HepG2 (cell line): ENCODE data around the gene LRFN2. TPM values are rescaled to one million over a fixed set of nuclear protein-coding genes. Genes with fewer than 3 reads are reported as not detected.

Experiments
- ATAC-seq: fragments of 200-7000 bp; cut with Tn5 transposase; 3 replicates; pipeline ENCODE4 v1.9.1; 2020; ENCODE audit warnings: mild to moderate bottlenecking, moderate library complexity
- BruUV-seq: library from RNA; stranded (reverse); fragments of 400-500 nt; replicated peaks from 2 replicates; lab custom pipeline; 2021; lab: Mats Ljungman, UMichigan
- CTCF ChIA-PET: fragments of 300-600 bp; formaldehyde crosslinking; extraction: SDS; loops from one replicate; lab custom pipeline; 2021; ENCODE audit warnings: low total read pairs, inconsistent platforms, low intra/inter-chr PET ratio; lab: Yijun Ruan, JAX
- POLR2A ChIA-PET: fragments of 350-600 bp; sonication (Branson Sonifier 250); formaldehyde crosslinking; loops from one replicate; lab custom pipeline; 2020; ENCODE audit warnings: antibody characterized with exemption, inconsistent platforms; lab: Yijun Ruan, JAX
- DNase-seq: peaks from one replicate; pipeline ENCODE4 v3.0.0-alpha.2; 2015; ENCODE audit warnings: low spot score
- FAIRE-seq: peaks from 3 replicates; lab custom pipeline; 2011; peaks lifted over from hg19 to GRCh38; lab: Jason Lieb, UNC
- H2AFZ ChIP-seq: one replicate; pipeline ENCODE4 v1.6.1; 2011; ENCODE audit warnings: low read length, inconsistent platforms
- H3K27ac ChIP-seq: fragments of 300-600 bp; 3 replicates; pipeline ENCODE4 v1.8.0; 2011; ENCODE audit warnings: mixed run types, mild to moderate bottlenecking, mixed read lengths, low read length, inconsistent platforms; ENCODE audit not compliant: insufficient read depth; ENCODE audit errors: extremely low read length
- H3K27me3 ChIP-seq, 2 experiments: fragments of 200-600 bp in 1 of 2; 2 replicates in 1 of 2; 3 replicates in 1 of 2; pipeline versions ENCODE4 v1.6.0 to v1.8.0; 2011; ENCODE audit warnings: low read length in 2 of 2, mild to moderate bottlenecking in 2 of 2, moderate library complexity in 2 of 2, inconsistent platforms in 1 of 2; ENCODE audit not compliant: insufficient read depth in 2 of 2, control insufficient read depth in 1 of 2
- H3K36me3 ChIP-seq, 2 experiments: fragments of 200-600 bp in 1 of 2; replicated peaks in 1 of 2; 2 replicates in 1 of 2; 3 replicates in 1 of 2; pipeline versions ENCODE4 v1.5.1 to v1.8.0; 2011; ENCODE audit warnings: low read length in 2 of 2, inconsistent platforms in 1 of 2; ENCODE audit not compliant: insufficient read depth in 2 of 2, control insufficient read depth in 1 of 2
- H3K4me1 ChIP-seq: 2 replicates; pipeline ENCODE4 v1.5.1; 2012; ENCODE audit warnings: low read length, inconsistent platforms; ENCODE audit not compliant: insufficient read depth
- H3K4me2 ChIP-seq: 2 replicates; pipeline ENCODE4 v1.6.0; 2011; ENCODE audit warnings: low read depth, low read length, inconsistent platforms
- H3K4me3 ChIP-seq, 3 experiments: fragments of 200-600 bp in 1 of 3; sonication (generic), shearing (Covaris generic) in 1 of 3; replicated peaks in 1 of 3; 2 replicates each; pipeline ENCODE4 v1.5.1; 2011 to 2016; ENCODE audit warnings: low read length in 3 of 3, inconsistent platforms in 2 of 3, low read depth in 2 of 3, mild to moderate bottlenecking in 2 of 3, control low read depth in 1 of 3, mixed read lengths in 1 of 3; ENCODE audit not compliant: insufficient read depth in 1 of 3
- H3K79me2 ChIP-seq: one replicate; pipeline ENCODE4 v1.6.1; 2011; ENCODE audit warnings: low read length, inconsistent platforms; ENCODE audit not compliant: insufficient read depth
- H3K9ac ChIP-seq: 2 replicates; pipeline ENCODE4 v1.6.0; 2011; ENCODE audit warnings: mild to moderate bottlenecking, low read depth, low read length, inconsistent platforms; ENCODE audit not compliant: insufficient read depth
- H3K9me3 ChIP-seq: 2 replicates; pipeline ENCODE4 v1.5.1; 2012; ENCODE audit warnings: mild to moderate bottlenecking, low read length
- H4K20me1 ChIP-seq: 2 replicates; pipeline ENCODE4 v1.6.0; 2011; ENCODE audit warnings: inconsistent platforms, mild to moderate bottlenecking, low read length, moderate library complexity; ENCODE audit not compliant: insufficient read depth
- ATF1 ChIP-seq: IDR thresholded peaks from 2 replicates; pipeline ENCODE4 v1.6.1; 2016; ENCODE audit warnings: mild to moderate bottlenecking, control low read depth
- FOXC1 ChIP-seq: sonication (generic); formaldehyde crosslinking; IDR thresholded peaks from 2 replicates; pipeline ENCODE4 v1.8.0; 2022; ENCODE audit warnings: mild to moderate bottlenecking, missing genetic modification reagents, borderline replicate concordance
- GPN1 ChIP-seq: sonication (generic); formaldehyde crosslinking; IDR thresholded peaks from 2 replicates; pipeline ENCODE4 v1.5.1; 2020; ENCODE audit warnings: missing genetic modification reagents, borderline replicate concordance
- HCFC1 ChIP-seq: fragments of 150-350 bp; IDR thresholded peaks from 2 replicates; pipeline ENCODE4 v1.6.1; 2014; ENCODE audit warnings: low read depth, low read length
- MEIS2 ChIP-seq: sonication (generic); formaldehyde crosslinking; IDR thresholded peaks from 2 replicates; pipeline ENCODE4 v1.9.0; 2021; ENCODE audit warnings: mild to moderate bottlenecking, missing genetic modification reagents
- NPAS2 ChIP-seq: sonication (generic); formaldehyde crosslinking; IDR thresholded peaks from 2 replicates; pipeline ENCODE4 v1.8.0; 2022; ENCODE audit warnings: mild to moderate bottlenecking, missing genetic modification reagents, borderline replicate concordance
- TAF1 ChIP-seq: sonication (generic); formaldehyde crosslinking; IDR thresholded peaks from 2 replicates; pipeline ENCODE4 v1.4.0; 2020; ENCODE audit warnings: missing genetic modification reagents
- YEATS4 ChIP-seq: sonication (generic); formaldehyde crosslinking; IDR thresholded peaks from 2 replicates; pipeline ENCODE4 v1.4.0; 2020; ENCODE audit warnings: missing genetic modification reagents, borderline replicate concordance
- ZNF335 ChIP-seq: sonication (generic); formaldehyde crosslinking; IDR thresholded peaks from 2 replicates; pipeline ENCODE4 v1.4.0; 2020; ENCODE audit warnings: missing genetic modification reagents
- ZNF468 ChIP-seq: sonication (generic); formaldehyde crosslinking; IDR thresholded peaks from 2 replicates; pipeline ENCODE4 v1.8.0; 2022; ENCODE audit warnings: mild to moderate bottlenecking, moderate library complexity, missing genetic modification reagents
- ZNF564 ChIP-seq: sonication (generic); formaldehyde crosslinking; IDR thresholded peaks from 2 replicates; pipeline ENCODE4 v1.8.1; 2023; ENCODE audit warnings: mild to moderate bottlenecking, missing genetic modification reagents
- ZNF614 ChIP-seq: IDR thresholded peaks from 2 replicates; pipeline ENCODE4 v1.6.1; 2018; ENCODE audit warnings: missing biosample characterization, missing genetic modification reagents, inconsistent platforms, borderline replicate concordance
- ZUFSP ChIP-seq: sonication (generic); formaldehyde crosslinking; IDR thresholded peaks from 2 replicates; pipeline ENCODE4 v1.9.0; 2021; ENCODE audit warnings: missing genetic modification reagents, mild to moderate bottlenecking, borderline replicate concordance
- ZXDC ChIP-seq: sonication (generic); formaldehyde crosslinking; IDR thresholded peaks from 2 replicates; pipeline ENCODE4 v1.5.0; 2020; ENCODE audit warnings: mild to moderate bottlenecking, missing genetic modification reagents
- WGBS: methylation state at CpG from one replicate; pipeline ENCODE4 v1.1.6; 2017; ENCODE audit warnings: low lambda C conversion rate; 5-methylcytosine and 5-hydroxymethylcytosine counted together
- in situ Hi-C: cut with HindIII; loops from 2 replicates; pipeline ENCODE4 v1.10.0; 2017; ENCODE audit warnings: low pct_unique_long_range_greater_than_20kb; ENCODE audit not compliant: extremely low pct_ligation_motif_present
- intact Hi-C: fragments of 100-400 bp; cut with micrococcal nuclease; formaldehyde crosslinking; loops from one replicate; pipeline ENCODE4 v1.10.0; 2022; ENCODE audit not compliant: unreplicated experiment
- polyA plus RNA-seq, 8 experiments: library from polyadenylated mRNA; depleted of rRNA in 3 of 8; stranded (reverse) in 7 of 8; unstranded in 1 of 8; fragments of >200 nt; fragmentation: Illumina TruSeq in 4 of 8; extraction: Trizol in 4 of 8; gene quantifications; 2 replicates each; pipeline versions ENCODE4 v1.2.1 to v1.2.3, GENCODE V29; 2011 to 2016; ENCODE audit warnings: low read depth in 4 of 8, missing spikeins in 1 of 8, mixed read lengths in 1 of 8; ENCODE audit not compliant: insufficient read depth in 1 of 8
- total RNA-seq, 5 experiments: library from RNA; depleted of rRNA; stranded (reverse); fragments of >200 nt; fragmentation: Illumina TruSeq; extraction: Trizol; gene quantifications; 2 replicates each; pipeline ENCODE4 v1.2.3, GENCODE V29; 2016; ENCODE audit warnings: low read depth in 1 of 5
- TF ChIP-seq, protein P1 (sequence below), 2 experiments: fragments of 450-650 bp in 1 of 2; sonication (generic) in 1 of 2; formaldehyde crosslinking; IDR thresholded peaks; 2 replicates each; pipeline versions ENCODE4 v1.5.0 to v1.8.0; 2020 to 2022; ENCODE audit warnings: mild to moderate bottlenecking in 1 of 2, missing genetic modification reagents in 1 of 2
- TF ChIP-seq, protein P2 (sequence below): sonication (generic); formaldehyde crosslinking; IDR thresholded peaks from 2 replicates; pipeline ENCODE4 v1.5.1; 2020; ENCODE audit warnings: mild to moderate bottlenecking, missing genetic modification reagents, moderate library complexity
- TF ChIP-seq, protein P3 (sequence below): sonication (generic); formaldehyde crosslinking; IDR thresholded peaks from 2 replicates; pipeline ENCODE4 v1.4.0; 2020; ENCODE audit warnings: missing genetic modification reagents

LRFN2 gene
- total and polyA plus RNA-seq, 2 of the 13 experiments (the other 11 are each of a cell fraction or from before 2014, with no cell fraction given): not detected

DNA sequence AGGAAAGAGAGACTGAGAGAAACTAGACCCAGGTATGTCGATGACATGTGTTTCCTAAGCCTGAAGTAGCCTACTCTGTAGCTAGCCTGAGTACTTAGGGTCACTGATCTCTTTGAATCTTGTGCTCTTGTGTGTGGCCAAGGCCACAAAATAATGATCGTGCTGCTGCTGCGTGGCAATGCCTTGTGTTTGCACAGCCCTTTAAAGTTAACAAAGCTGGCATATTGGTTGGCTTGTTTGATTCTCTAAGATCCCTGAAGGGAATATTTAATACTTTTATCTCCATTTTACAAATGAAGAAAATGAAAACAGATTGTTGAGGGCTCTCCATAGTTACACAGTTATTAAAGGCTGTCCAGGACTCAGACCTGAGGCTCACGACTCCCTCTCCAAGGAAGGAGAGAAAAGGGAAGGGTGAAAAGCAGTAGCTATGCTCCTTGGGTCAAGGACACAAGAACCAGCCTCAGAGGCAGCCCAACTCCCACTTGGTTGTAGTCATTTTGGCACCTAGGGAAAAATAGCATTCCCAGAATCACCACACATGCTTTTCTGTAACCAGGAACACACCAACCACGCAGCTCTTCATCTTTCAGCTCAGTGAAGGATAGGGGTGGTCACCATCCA is 130.7 kb downstream of the LRFN2 start:
- DNase-seq (no peak), ATAC-seq (no peak; the same call in 2 of the 3 replicates), FAIRE-seq (no peak)
- intact Hi-C loops (no loop called here), in situ Hi-C loops (no loop called here)
- WGBS: 3% methylated on average over 5 of the region's 5 CpGs
- Histone ChIP-seq H3K4me2 (no peak overlapping the region), H3K9me3 (no peaks in the 10 kb centered on the region), H3K4me1 (no peaks in the 10 kb centered on the region), H3K4me3 (no peak overlapping the region), H2AFZ (no peak overlapping the region), H3K9ac (no peak overlapping the region), H3K79me2 (no peaks in the 10 kb centered on the region), H3K36me3 (no peaks in the 10 kb centered on the region), H4K20me1 (no peaks in the 10 kb centered on the region), H3K27ac (no peak overlapping the region), H3K27me3 (no peaks in the 10 kb centered on the region)
- ChIA-PET CTCF (no interaction called here), POLR2A (no interaction called here)
- BruUV-seq: no TSS peak
- no peak for TF ChIP-seq NPAS2 (CRISPR knock-in tag)
- no peak for TF ChIP-seq TAF1 (CRISPR knock-in tag)
- no peak for TF ChIP-seq HCFC1
- no peak for TF ChIP-seq ZUFSP (CRISPR knock-in tag)
- TF ChIP-seq YEATS4 (CRISPR knock-in tag): no peak
- TF ChIP-seq, protein P1, sequence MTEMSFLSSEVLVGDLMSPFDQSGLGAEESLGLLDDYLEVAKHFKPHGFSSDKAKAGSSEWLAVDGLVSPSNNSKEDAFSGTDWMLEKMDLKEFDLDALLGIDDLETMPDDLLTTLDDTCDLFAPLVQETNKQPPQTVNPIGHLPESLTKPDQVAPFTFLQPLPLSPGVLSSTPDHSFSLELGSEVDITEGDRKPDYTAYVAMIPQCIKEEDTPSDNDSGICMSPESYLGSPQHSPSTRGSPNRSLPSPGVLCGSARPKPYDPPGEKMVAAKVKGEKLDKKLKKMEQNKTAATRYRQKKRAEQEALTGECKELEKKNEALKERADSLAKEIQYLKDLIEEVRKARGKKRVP (CRISPR knock-in tag; IDR thresholded peaks at IDR 0.05): no peak
- TF ChIP-seq ZXDC: no peak
- no peak for TF ChIP-seq ATF1
- no peak for TF ChIP-seq FOXC1
- TF ChIP-seq MEIS2 (CRISPR knock-in tag): no peak
- TF ChIP-seq ZNF614 (CRISPR knock-in tag): no peak
- no peak for TF ChIP-seq ZNF335 (CRISPR knock-in tag)
- TF ChIP-seq, protein P2, sequence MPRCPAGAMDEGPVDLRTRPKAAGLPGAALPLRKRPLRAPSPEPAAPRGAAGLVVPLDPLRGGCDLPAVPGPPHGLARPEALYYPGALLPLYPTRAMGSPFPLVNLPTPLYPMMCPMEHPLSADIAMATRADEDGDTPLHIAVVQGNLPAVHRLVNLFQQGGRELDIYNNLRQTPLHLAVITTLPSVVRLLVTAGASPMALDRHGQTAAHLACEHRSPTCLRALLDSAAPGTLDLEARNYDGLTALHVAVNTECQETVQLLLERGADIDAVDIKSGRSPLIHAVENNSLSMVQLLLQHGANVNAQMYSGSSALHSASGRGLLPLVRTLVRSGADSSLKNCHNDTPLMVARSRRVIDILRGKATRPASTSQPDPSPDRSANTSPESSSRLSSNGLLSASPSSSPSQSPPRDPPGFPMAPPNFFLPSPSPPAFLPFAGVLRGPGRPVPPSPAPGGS (CRISPR knock-in tag): no peak
- no peak for TF ChIP-seq ZNF564 (CRISPR knock-in tag)
- no peak for TF ChIP-seq ZNF468
- TF ChIP-seq, protein P3, sequence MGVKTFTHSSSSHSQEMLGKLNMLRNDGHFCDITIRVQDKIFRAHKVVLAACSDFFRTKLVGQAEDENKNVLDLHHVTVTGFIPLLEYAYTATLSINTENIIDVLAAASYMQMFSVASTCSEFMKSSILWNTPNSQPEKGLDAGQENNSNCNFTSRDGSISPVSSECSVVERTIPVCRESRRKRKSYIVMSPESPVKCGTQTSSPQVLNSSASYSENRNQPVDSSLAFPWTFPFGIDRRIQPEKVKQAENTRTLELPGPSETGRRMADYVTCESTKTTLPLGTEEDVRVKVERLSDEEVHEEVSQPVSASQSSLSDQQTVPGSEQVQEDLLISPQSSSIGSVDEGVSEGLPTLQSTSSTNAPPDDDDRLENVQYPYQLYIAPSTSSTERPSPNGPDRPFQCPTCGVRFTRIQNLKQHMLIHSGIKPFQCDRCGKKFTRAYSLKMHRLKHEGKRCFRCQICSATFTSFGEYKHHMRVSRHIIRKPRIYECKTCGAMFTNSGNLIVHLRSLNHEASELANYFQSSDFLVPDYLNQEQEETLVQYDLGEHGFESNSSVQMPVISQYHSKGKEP: no peak
- no peak for TF ChIP-seq GPN1 (CRISPR knock-in tag)
